ENCODE measurements around the gene P3H1.
"Not testable (repeated sequence)": the region's sequence is repeated elsewhere in the genome, so short reads cannot be mapped to it uniquely, and the experiment has no call there.

DNA sequence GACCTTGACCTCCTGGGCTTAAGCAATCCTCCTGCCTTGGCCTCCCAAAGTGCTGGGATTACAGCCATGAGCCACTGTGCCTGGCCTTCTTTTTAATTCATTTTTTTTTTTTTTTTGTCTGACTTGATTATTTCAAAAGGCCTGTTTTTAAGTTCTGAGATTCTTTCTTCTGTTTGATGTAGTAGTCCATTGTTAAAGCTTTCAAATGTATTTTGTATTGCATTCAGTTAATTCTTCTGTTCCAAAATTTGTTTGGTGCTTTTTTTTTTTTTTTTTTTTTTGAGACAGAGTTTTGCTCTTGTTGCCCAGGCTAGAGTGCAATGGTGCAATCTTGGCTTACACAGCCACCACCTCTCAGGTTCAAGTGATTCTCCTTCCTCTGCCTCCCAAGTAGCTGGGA, 52.4 kb downstream of the P3H1 start:
- TF ChIP-seq CTCF, POLR2A, POLR2AphosphoS5 (IDR thresholded peaks at IDR 0.05): not testable (repeated sequence)

Data from prostate gland (tissue), 2 donors.